Transverse colon (tissue), 4 donors: ENCODE measurements around the gene BCL7B. TPM values are rescaled to one million over a fixed set of nuclear protein-coding genes. Genes with fewer than 3 reads are reported as not detected.

Experiments used
- DNase-seq: peaks from one replicate; pipeline ENCODE4 v3.0.0-alpha.2; 2019
- H3K27ac ChIP-seq, 4 donors: fragments of 200-600 bp; sonication (generic); 2 replicates each; pipeline ENCODE4 v1.5.1; 2016 to 2018; ENCODE audit warnings: inconsistent platforms in 4 of 4
- H3K27me3 ChIP-seq: fragments of 200-600 bp; sonication (generic); 2 replicates; pipeline ENCODE4 v1.5.1; 2017; ENCODE audit warnings: inconsistent platforms
- H3K36me3 ChIP-seq, 4 donors: fragments of 200-600 bp; sonication (generic); 2 replicates each; pipeline ENCODE4 v1.5.1; 2017 to 2019; ENCODE audit warnings: inconsistent platforms in 4 of 4
- H3K4me1 ChIP-seq, 4 donors: fragments of 200-600 bp; sonication (generic); 2 replicates each; pipeline ENCODE4 v1.5.1; 2017 to 2020; ENCODE audit warnings: inconsistent platforms in 4 of 4
- H3K4me3 ChIP-seq, 4 donors: fragments of 200-600 bp; sonication (generic); 1 replicate in 1 of 4; 2 replicates in 3 of 4; pipeline versions ENCODE4 v1.5.1 to v1.6.1; 2017 to 2019; ENCODE audit warnings: inconsistent platforms in 4 of 4
- H3K9me3 ChIP-seq, 2 donors: fragments of 200-600 bp; sonication (generic); 2 replicates each; pipeline ENCODE4 v1.5.1; 2017 to 2019; ENCODE audit warnings: inconsistent platforms in 2 of 2
- EP300 ChIP-seq: sonication (generic); formaldehyde crosslinking; IDR thresholded peaks from one replicate; pipeline ENCODE4 v1.6.1; 2017; ENCODE audit warnings: antibody characterized with exemption, low read depth
- POLR2A ChIP-seq: fragments of 450-650 bp; IDR thresholded peaks from one replicate; pipeline ENCODE4 v1.6.1; 2016; ENCODE audit warnings: antibody characterized with exemption, mild to moderate bottlenecking, moderate library complexity
- POLR2AphosphoS5 ChIP-seq, 3 donors: sonication (generic); formaldehyde crosslinking; IDR thresholded peaks; one replicate each; pipeline ENCODE4 v1.6.1; 2016; ENCODE audit warnings: antibody characterized with exemption in 3 of 3
- WGBS, 2 donors: methylation state at CpG; one replicate each; pipeline ENCODE4 v1.1.5; 2018; ENCODE audit warnings: low coverage in 1 of 2; 5-methylcytosine and 5-hydroxymethylcytosine counted together
- in situ Hi-C, 4 donors: fragments of 200-750 bp; cut with MboI; loops; one replicate each; pipeline versions ENCODE4 v1.15.0 to v1.15.1; 2017; ENCODE audit warnings: low sequenced_read_pairs in 3 of 4, low pct_ligation_motif_present in 1 of 4, low pct_unique_long_range_greater_than_20kb in 1 of 4
- intact Hi-C: fragments of 100-400 bp; cut with DNase I; formaldehyde crosslinking; loops from one replicate; pipeline ENCODE4 v1.15.1; 2023; ENCODE audit warnings: low total_unique reads
- total RNA-seq, 4 donors: library from RNA; depleted of rRNA; stranded (reverse); fragments of >200 nt; gene quantifications; one replicate each; pipeline ENCODE4 v1.1.0, GENCODE V29; 2016
- TF ChIP-seq, protein P1 (sequence below), 5 experiments: fragments of 200-600 bp in 3 of 5; fragments of 450-650 bp in 2 of 5; sonication (generic) in 3 of 5; IDR thresholded peaks; 1 replicate in 2 of 5; 2 replicates in 3 of 5; pipeline ENCODE4 v1.5.1; 2016 to 2017; ENCODE audit warnings: antibody characterized with exemption in 5 of 5, inconsistent platforms in 3 of 5, mild to moderate bottlenecking in 2 of 5, moderate library complexity in 1 of 5

Gene BCL7B
- total RNA-seq, 4 donors from 2014 or later, result 75.7 to 96.1 (median 86.0) TPM

DNA sequence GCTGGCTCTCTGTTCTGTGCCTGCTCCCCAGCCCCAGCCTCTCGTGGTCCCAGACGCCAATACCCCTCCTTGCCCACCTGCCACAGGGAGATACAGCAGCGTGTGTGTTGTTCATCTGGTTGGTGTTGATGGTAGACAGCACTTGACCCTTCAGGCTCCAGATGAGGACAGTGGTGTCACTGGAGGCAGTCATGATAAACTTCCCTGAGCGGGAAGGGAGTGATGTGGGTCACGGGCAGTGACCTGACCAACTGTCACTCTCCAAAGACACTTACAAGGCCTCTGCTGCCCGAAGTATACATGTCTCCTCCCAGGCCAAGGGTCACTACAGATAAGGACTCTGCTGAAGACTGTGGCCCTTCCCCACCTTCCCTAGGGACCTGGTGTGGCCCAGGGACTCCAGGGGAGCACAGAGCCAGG lies 15.3 kb upstream of the BCL7B start:
- Histone ChIP-seq H3K4me1 (peaks cover 11 to 19% (median 15%) of the 10 kb centered on the region in 4 donors), H3K27ac (no peak overlapping the region), H3K36me3 (peaks cover 0 to 44% (median 21%) of the 10 kb centered on the region in 4 donors), H3K27me3 (no peaks in the 10 kb centered on the region), H3K4me3 (no peak overlapping the region), H3K9me3 (no peaks in the 10 kb centered on the region)
- TF ChIP-seq POLR2AphosphoS5 (IDR thresholded peaks at IDR 0.05) (no peak), POLR2A (no peak), EP300 (no peak)
- TF ChIP-seq, protein P1, sequence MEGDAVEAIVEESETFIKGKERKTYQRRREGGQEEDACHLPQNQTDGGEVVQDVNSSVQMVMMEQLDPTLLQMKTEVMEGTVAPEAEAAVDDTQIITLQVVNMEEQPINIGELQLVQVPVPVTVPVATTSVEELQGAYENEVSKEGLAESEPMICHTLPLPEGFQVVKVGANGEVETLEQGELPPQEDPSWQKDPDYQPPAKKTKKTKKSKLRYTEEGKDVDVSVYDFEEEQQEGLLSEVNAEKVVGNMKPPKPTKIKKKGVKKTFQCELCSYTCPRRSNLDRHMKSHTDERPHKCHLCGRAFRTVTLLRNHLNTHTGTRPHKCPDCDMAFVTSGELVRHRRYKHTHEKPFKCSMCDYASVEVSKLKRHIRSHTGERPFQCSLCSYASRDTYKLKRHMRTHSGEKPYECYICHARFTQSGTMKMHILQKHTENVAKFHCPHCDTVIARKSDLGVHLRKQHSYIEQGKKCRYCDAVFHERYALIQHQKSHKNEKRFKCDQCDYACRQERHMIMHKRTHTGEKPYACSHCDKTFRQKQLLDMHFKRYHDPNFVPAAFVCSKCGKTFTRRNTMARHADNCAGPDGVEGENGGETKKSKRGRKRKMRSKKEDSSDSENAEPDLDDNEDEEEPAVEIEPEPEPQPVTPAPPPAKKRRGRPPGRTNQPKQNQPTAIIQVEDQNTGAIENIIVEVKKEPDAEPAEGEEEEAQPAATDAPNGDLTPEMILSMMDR (IDR thresholded peaks at IDR 0.05), result no peak
- 74 to 100% methylated on average over 2 to 6 of the region's 6 CpGs for WGBS, 2 donors
- peak; percentile 26 for DNase-seq
- intact Hi-C loops, result no loop called here
- in situ Hi-C loops, result no loop called here

DNA sequence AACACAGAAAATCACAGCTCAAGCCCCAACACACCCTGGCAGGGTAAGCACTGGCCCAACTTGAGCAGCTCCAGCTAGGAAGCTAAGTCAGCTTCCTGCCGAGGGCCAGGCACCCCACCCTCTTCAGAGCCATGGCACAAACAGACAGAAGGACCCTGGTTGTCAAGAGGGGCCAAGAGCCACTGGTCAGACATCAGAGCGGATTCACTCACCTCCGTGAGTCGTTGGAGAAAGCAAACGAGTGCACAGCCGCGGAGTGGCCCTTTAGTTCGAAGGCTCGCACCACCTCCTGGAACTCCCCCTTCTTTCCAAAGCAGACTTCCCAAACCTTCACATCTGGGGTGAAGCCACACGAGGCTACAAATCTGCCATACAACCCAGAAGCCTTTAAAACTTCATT lies 13.5 kb upstream of the BCL7B start:
- peaks cover 0 to 44% (median 21%) of the 10 kb centered on the region in 4 donors for H3K36me3 ChIP-seq
- intact Hi-C loops (no loop called here), in situ Hi-C loops (no loop called here)
- no peak for TF ChIP-seq POLR2A
- H3K27me3 ChIP-seq, result no peaks in the 10 kb centered on the region
- WGBS, 2 donors, result 91% methylated on average over 10 of the region's 10 CpGs; no CpG with 5 or more reads in 1 of the 2 donors
- peaks cover 0 to 7% (median under 1%) of the 10 kb centered on the region in 4 donors for H3K4me1 ChIP-seq
- no peak for DNase-seq
- no peaks in the 10 kb centered on the region for H3K9me3 ChIP-seq
- no peak overlapping the region for H3K27ac ChIP-seq
- no peak overlapping the region for H3K4me3 ChIP-seq

DNA sequence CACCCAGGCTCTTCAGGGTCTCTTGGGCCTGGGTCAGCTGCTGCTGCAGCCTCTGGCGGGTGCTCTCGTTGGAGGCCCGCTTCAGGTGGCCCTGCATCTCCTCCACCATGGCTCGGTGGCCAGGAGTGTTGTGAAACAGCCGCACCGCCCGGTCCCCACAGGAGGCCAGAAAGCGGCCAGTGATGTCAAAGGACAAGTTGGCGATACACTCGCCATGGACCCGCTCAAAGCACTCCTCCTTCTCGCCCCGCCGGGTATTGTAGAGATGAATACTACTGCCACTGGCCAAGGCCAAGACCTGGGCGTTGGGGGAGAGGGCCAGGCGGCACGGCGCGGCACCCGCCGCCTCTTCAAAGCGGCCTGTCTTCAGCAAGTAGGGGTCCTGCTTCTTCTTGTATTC lies 13.0 kb upstream of the BCL7B start:
- in situ Hi-C loops, result no loop called here

DNA sequence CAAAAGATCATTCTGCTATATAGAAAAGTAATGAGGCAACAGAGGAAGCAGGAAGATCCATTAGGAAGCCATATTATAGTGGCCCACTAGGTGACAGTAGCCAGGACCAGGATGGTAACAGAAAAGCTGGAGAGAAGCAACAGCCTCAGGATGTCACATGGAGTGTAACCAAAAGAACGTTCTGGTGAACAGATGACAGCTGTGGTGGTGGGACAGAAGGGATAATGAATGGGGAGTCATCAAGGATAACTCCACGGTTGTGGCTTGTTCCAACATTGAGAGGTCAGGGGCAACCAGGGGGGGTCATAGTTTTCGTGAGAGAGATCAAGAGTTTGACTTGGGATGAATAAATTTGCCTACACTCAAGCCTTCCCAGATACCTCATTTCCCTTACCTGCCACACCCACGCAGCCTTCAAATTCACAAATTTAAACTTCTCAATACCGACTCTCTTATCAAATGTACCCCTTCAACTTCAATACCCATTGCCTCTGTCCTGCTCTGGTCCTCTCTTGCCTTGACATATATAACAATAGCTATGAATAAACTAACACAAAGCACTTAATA lies 11.6 kb upstream of the BCL7B start:
- Histone ChIP-seq H3K4me1 (peaks cover 0 to 6% (median 0%) of the 10 kb centered on the region in 4 donors), H3K36me3 (peaks cover 0 to 39% (median 20%) of the 10 kb centered on the region in 4 donors), H3K9me3 (no peaks in the 10 kb centered on the region), H3K27me3 (no peaks in the 10 kb centered on the region), H3K4me3 (no peak overlapping the region), H3K27ac (no peak overlapping the region)
- WGBS, 2 donors, result 71 to 81% methylated on average over 3 to 5 of the region's 5 CpGs
- intact Hi-C loops (no loop called here), in situ Hi-C loops (no loop called here)
- DNase-seq, result no peak
- TF ChIP-seq, protein P1 (IDR thresholded peaks at IDR 0.05), result no peak
- TF ChIP-seq EP300 (no peak), POLR2A (no peak), POLR2AphosphoS5 (IDR thresholded peaks at IDR 0.05) (no peak)

More for the DNA sequence above, 13.0 kb upstream of the BCL7B start:
- Histone ChIP-seq H3K9me3 (no peaks in the 10 kb centered on the region), H3K27me3 (no peaks in the 10 kb centered on the region), H3K4me3 (no peak overlapping the region), H3K27ac (no peak overlapping the region), H3K36me3 (peaks cover 0 to 44% (median 21%) of the 10 kb centered on the region in 4 donors), H3K4me1 (peaks cover 0 to 6% (median 0%) of the 10 kb centered on the region in 4 donors)
- no peak for DNase-seq
- TF ChIP-seq POLR2AphosphoS5 (IDR thresholded peaks at IDR 0.05) (no peak), EP300 (no peak), POLR2A (no peak)
- TF ChIP-seq, protein P1 (IDR thresholded peaks at IDR 0.05), result no peak
- WGBS, 2 donors, result 96% methylated on average over 20 of the region's 22 CpGs; no CpG with 5 or more reads in 1 of the 2 donors
- intact Hi-C loops, result no loop called here
